B cell (primary cell): ENCODE data around the gene UBE2M. TPM values are rescaled to one million over a fixed set of nuclear protein-coding genes. Genes with fewer than 3 reads are reported as not detected.

Source experiments
- ATAC-seq: fragments of 200-7000 bp; cut with Tn5 transposase; one replicate; pipeline ENCODE4 v1.10.0; 2021; ENCODE audit warnings: low read depth, mild to moderate bottlenecking, moderate number of reproducible peaks, moderate library complexity
- CTCF ChIA-PET: fragments of 350-600 bp; sonication (Branson Sonifier 250); formaldehyde crosslinking; loops from one replicate; lab custom pipeline; 2021; ENCODE audit warnings: antibody characterized with exemption, inconsistent platforms; lab: Charles Lee
- POLR2A ChIA-PET: fragments of 350-600 bp; sonication (Branson Sonifier 250); formaldehyde crosslinking; loops from one replicate; lab custom pipeline; 2021; ENCODE audit warnings: antibody characterized with exemption; lab: Charles Lee
- DNase-seq: peaks from one replicate; pipeline ENCODE4 v3.0.0; 2013
- H2AFZ ChIP-seq: 2 replicates; pipeline ENCODE4 v1.6.1; 2012; ENCODE audit warnings: mild to moderate bottlenecking, low read depth, low read length; ENCODE audit not compliant: insufficient read depth, poor library complexity, severe bottlenecking
- H3K27ac ChIP-seq, 2 donors: 1 replicate in 1 of 2; 2 replicates in 1 of 2; pipeline ENCODE4 v1.5.1; 2012 to 2013; ENCODE audit warnings: low read length in 2 of 2, mild to moderate bottlenecking in 2 of 2, moderate library complexity in 1 of 2
- H3K27me3 ChIP-seq, 4 experiments: fragments of 200-600 bp in 1 of 4; sonication (generic) in 1 of 4; replicated peaks in 1 of 4; 1 replicate in 2 of 4; 2 replicates in 2 of 4; pipeline versions ENCODE4 v1.6.1 to v1.7.0; 2013 to 2016; ENCODE audit warnings: low read length in 3 of 4, mild to moderate bottlenecking in 2 of 4, mixed read lengths in 1 of 4, moderate library complexity in 1 of 4; ENCODE audit not compliant: insufficient read depth in 4 of 4, control insufficient read depth in 3 of 4; ENCODE audit errors: control extremely low read depth in 1 of 4
- H3K36me3 ChIP-seq, 2 experiments: replicated peaks in 1 of 2; 1 replicate in 1 of 2; 2 replicates in 1 of 2; pipeline versions ENCODE4 v1.6.1 to v1.7.1; 2013; ENCODE audit warnings: low read length in 1 of 2; ENCODE audit not compliant: insufficient read depth in 2 of 2, control insufficient read depth in 1 of 2; ENCODE audit errors: control extremely low read depth in 1 of 2, extremely low read depth in 1 of 2
- H3K4me1 ChIP-seq, 2 donors: fragments of 200-600 bp in 1 of 2; sonication (generic) in 1 of 2; 1 replicate in 1 of 2; 2 replicates in 1 of 2; pipeline versions ENCODE4 v1.5.1 to v1.6.1; 2013 to 2017; ENCODE audit warnings: low read length in 2 of 2; ENCODE audit not compliant: control insufficient read depth in 2 of 2, insufficient read depth in 2 of 2
- H3K4me2 ChIP-seq: replicated peaks from 2 replicates; pipeline ENCODE3; 2012; ENCODE audit warnings: mild to moderate bottlenecking, low read depth, low read length; ENCODE audit not compliant: poor library complexity, severe bottlenecking
- H3K4me3 ChIP-seq, 5 experiments: fragments of 200-600 bp in 1 of 5; sonication (generic) in 1 of 5; 1 replicate in 3 of 5; 2 replicates in 2 of 5; pipeline versions ENCODE4 v1.5.1 to v1.7.0; 2011 to 2016; ENCODE audit warnings: low read length in 4 of 5, mild to moderate bottlenecking in 4 of 5, low read depth in 2 of 5, control low read depth in 1 of 5, moderate library complexity in 1 of 5; ENCODE audit not compliant: insufficient read depth in 1 of 5; ENCODE audit errors: control extremely low read depth in 1 of 5, extremely low read depth in 1 of 5
- H3K79me2 ChIP-seq: fragments of 200-600 bp; sonication (generic); one replicate; pipeline ENCODE4 v1.6.0; 2016; ENCODE audit warnings: low read length; ENCODE audit not compliant: control insufficient read depth, insufficient read depth
- H3K9ac ChIP-seq: fragments of 200-600 bp; sonication (generic); 2 replicates; pipeline ENCODE4 v1.6.1; 2017; ENCODE audit warnings: mild to moderate bottlenecking, low read length, moderate library complexity
- H3K9me3 ChIP-seq, 3 donors: one replicate each; pipeline versions ENCODE4 v1.6.1 to v1.7.1; 2013; ENCODE audit warnings: low read length in 2 of 3; ENCODE audit not compliant: control insufficient read depth in 2 of 3, insufficient read depth in 1 of 3; ENCODE audit errors: control extremely low read depth in 1 of 3
- H4K20me1 ChIP-seq: 2 replicates; pipeline ENCODE4 v1.6.0; 2012; ENCODE audit warnings: mild to moderate bottlenecking, low read length; ENCODE audit not compliant: insufficient read depth, control insufficient read depth, poor library complexity, severe bottlenecking
- H3K27ac Mint-ChIP-seq: one replicate; pipeline ENCODE4 v1.8.0; 2021; ENCODE audit warnings: mixed read lengths
- H3K27me3 Mint-ChIP-seq: one replicate; pipeline ENCODE4 v1.8.0; 2021; ENCODE audit warnings: mixed read lengths
- H3K4me1 Mint-ChIP-seq: one replicate; pipeline ENCODE4 v1.8.0; 2021; ENCODE audit warnings: mixed read lengths
- H3K4me3 Mint-ChIP-seq: one replicate; pipeline ENCODE4 v1.8.0; 2021; ENCODE audit warnings: mixed read lengths
- H3K9me3 Mint-ChIP-seq: one replicate; pipeline ENCODE4 v1.8.0; 2022; ENCODE audit warnings: mixed read lengths; ENCODE audit not compliant: insufficient read depth
- CTCF ChIP-seq: fragments of 200-600 bp; IDR thresholded peaks from one replicate; pipeline ENCODE4 v1.8.0; 2022; ENCODE audit warnings: antibody characterized with exemption, mild to moderate bottlenecking
- EZH2 ChIP-seq: IDR thresholded peaks from 2 replicates; pipeline ENCODE4 v1.6.1; 2012; ENCODE audit warnings: borderline replicate concordance, low read depth, mild to moderate bottlenecking, moderate library complexity, low read length; ENCODE audit not compliant: insufficient read depth, poor library complexity, severe bottlenecking
- WGBS: methylation state at CpG from one replicate; pipeline ENCODE4 v1.1.5; 2013; ENCODE audit warnings: missing lambda C conversion rate; ENCODE audit not compliant: insufficient coverage; 5-methylcytosine and 5-hydroxymethylcytosine counted together
- intact Hi-C: fragments of 100-400 bp; cut with micrococcal nuclease; formaldehyde crosslinking; loops from one replicate; pipeline ENCODE4 v1.10.0; 2022
- polyA plus RNA-seq: library from polyadenylated mRNA; depleted of rRNA; stranded (reverse); fragments of >200 nt; gene quantifications from 2 replicates; pipeline ENCODE4 v1.2.3, GENCODE V29; 2012
- total RNA-seq, 2 donors: library from RNA; stranded (reverse); fragments of 120-200 nt in 1 of 2; gene quantifications; 1 replicate in 1 of 2; 2 replicates in 1 of 2; pipeline versions ENCODE4 v1.2.3 to v1.2.4, GENCODE V29; 2013 to 2022

Gene UBE2M
- total and polyA plus RNA-seq, 2 donors (not counting 1 experiment from before 2014, with no cell fraction given): 62.5 to 66.1 TPM

DNA sequence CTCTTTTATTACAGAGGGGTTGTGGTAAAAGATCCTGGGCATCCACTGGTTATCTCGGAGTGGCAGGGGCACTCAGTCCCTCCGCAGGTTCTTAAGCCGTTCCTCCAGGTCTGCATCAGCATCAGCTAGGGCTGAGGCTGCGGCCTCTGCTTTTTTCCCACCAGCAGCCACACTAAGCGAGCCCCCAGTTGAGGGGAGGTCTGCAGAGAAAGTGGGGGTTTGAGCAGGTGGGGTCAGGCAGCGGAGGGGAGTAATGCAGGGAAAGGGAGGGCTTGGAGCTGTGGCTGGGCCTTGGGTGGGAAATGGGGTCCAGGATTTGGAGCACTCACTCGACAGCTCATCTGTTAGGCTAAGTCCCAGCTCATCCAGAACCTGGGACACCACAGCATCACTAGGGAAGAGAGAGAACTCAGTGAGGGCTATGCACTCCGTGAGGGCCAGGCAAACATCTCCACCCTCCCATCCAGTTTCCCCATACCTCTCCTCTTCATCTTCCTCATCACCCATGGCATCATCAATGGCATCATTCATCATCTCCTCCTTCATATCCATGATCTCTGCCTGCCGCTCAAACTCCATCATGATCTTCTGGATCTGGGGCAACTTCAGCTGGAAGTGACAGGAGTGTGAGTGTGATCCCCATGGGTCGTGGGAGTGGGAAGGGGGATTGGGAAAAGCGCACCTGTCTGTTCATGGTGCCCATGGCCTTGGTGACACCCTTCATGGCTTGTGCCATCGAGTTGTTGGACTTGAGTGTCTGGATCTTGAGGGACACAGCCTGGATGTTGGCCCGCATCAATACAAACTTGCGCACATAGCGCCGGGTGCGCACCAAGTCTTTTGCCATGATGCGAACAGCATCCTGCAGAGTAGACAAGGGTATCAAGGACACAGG, 6.6 kb downstream of the UBE2M start:
- peaks cover 48% of the 10 kb centered on the region for H4K20me1 ChIP-seq
- H3K4me1 ChIP-seq: peaks cover 17 to 32% of the 10 kb centered on the region in 2 donors
- Mint-ChIP-seq H3K4me3 (no peak overlapping the region), H3K27ac (peak overlapping the region; percentile 47), H3K27me3 (no peaks in the 10 kb centered on the region), H3K9me3 (no peaks in the 10 kb centered on the region), H3K4me1 (peaks cover 39% of the 10 kb centered on the region)
- no peak overlapping the region for H3K4me2 ChIP-seq
- peak; percentile 27 for DNase-seq
- no peak overlapping the region for H2AFZ ChIP-seq
- H3K79me2 ChIP-seq: peaks cover 58% of the 10 kb centered on the region
- ChIA-PET CTCF (no interaction called here), POLR2A (no interaction called here)
- no peaks in the 10 kb centered on the region for H3K27me3 ChIP-seq
- WGBS: 96% methylated on average over 16 of the region's 18 CpGs
- H3K9ac ChIP-seq: no peak overlapping the region
- no peak overlapping the region for H3K4me3 ChIP-seq
- peaks cover 6 to 70% of the 10 kb centered on the region in 2 experiments for H3K36me3 ChIP-seq
- no peak for ATAC-seq
- H3K27ac ChIP-seq: no peak overlapping the region
- no peak for TF ChIP-seq EZH2
- no peak for TF ChIP-seq CTCF
- intact Hi-C loops: no loop called here
- no peaks in the 10 kb centered on the region for H3K9me3 ChIP-seq

DNA sequence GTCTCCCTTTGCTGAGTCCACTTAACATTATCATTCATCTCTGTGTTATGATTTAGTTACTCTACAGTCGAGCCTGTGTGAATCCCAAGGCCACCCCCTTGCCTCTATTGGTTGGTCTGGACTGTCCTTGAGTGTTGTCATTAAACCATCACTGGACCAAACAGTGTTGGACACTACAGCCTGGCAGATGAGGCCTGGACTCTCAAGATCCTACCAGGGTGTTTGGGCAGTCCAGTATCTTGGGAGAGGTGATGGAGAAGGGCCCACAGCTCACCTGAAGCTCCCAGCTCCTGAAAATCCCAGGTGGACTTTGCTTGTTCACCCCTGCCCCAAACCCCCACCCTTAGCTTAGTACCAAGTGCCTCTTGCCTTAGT, 7.3 kb downstream of the UBE2M start:
- Mint-ChIP-seq H3K27ac (no peak overlapping the region), H3K4me1 (peaks cover 39% of the 10 kb centered on the region), H3K4me3 (no peak overlapping the region), H3K27me3 (no peaks in the 10 kb centered on the region), H3K9me3 (no peaks in the 10 kb centered on the region)
- WGBS: no CpG with 5 or more reads among the region's 1 CpG
- TF ChIP-seq EZH2 (no peak), CTCF (no peak)
- H4K20me1 ChIP-seq: peaks cover 56% of the 10 kb centered on the region
- ChIA-PET POLR2A (no interaction called here), CTCF (no interaction called here)
- H3K4me3 ChIP-seq: no peak overlapping the region
- no peak for ATAC-seq
- peaks cover 1 to 69% of the 10 kb centered on the region in 2 experiments for H3K36me3 ChIP-seq
- peak; percentile 15 for DNase-seq
- H2AFZ ChIP-seq: no peak overlapping the region
- no peaks in the 10 kb centered on the region for H3K9me3 ChIP-seq
- intact Hi-C loops: no loop called here
- no peak overlapping the region for H3K27ac ChIP-seq
- H3K4me2 ChIP-seq: no peak overlapping the region
- peaks cover 58% of the 10 kb centered on the region for H3K79me2 ChIP-seq
- H3K4me1 ChIP-seq: peaks cover 22 to 33% of the 10 kb centered on the region in 2 donors
- H3K27me3 ChIP-seq: no peaks in the 10 kb centered on the region
- H3K9ac ChIP-seq: no peak overlapping the region
